D721Med (cell line): ENCODE measurements around the gene PRADC1.

Experiments
- DNase-seq: peaks from one replicate; pipeline ENCODE4 v3.0.0; 2011; ENCODE audit warnings: low spot score; ENCODE audit not compliant: insufficient read length
- FAIRE-seq: peaks from 2 replicates; lab custom pipeline; 2011; peaks lifted over from hg19 to GRCh38; lab: Jason Lieb, UNC
- CTCF ChIP-seq: IDR thresholded peaks from 2 replicates; pipeline ENCODE4 v1.5.1; 2012; ENCODE audit warnings: mild to moderate bottlenecking, control low read depth; ENCODE audit not compliant: insufficient read depth; ENCODE audit errors: missing control alignments

The PRADC1 gene

GRCh38 chr2:73268366-73268829 is 35.4 kb upstream of the PRADC1 start:
- FAIRE-seq (no peak), DNase-seq (no peak)
- no peak for TF ChIP-seq CTCF

GRCh38 chr2:73267008-73267407 is 34.0 kb upstream of the PRADC1 start:
- no peak for TF ChIP-seq CTCF
- FAIRE-seq (no peak), DNase-seq (no peak)

GRCh38 chr2:73266061-73266901 is 33.2 kb upstream of the PRADC1 start:
- DNase-seq (no peak), FAIRE-seq (no peak)
- no peak for TF ChIP-seq CTCF

GRCh38 chr2:73265298-73266060 is 32.4 kb upstream of the PRADC1 start:
- FAIRE-seq (no peak), DNase-seq (no peak)
- TF ChIP-seq CTCF = no peak

GRCh38 chr2:73264783-73265182 is 31.7 kb upstream of the PRADC1 start:
- FAIRE-seq = no peak
- no peak for TF ChIP-seq CTCF
- DNase-seq = no peak

- DNase-seq (no peak), FAIRE-seq (no peak)
- no peak for TF ChIP-seq CTCF
Measured at GRCh38 chr2:73264332-73264606, 31.2 kb upstream of the PRADC1 start.
